IMR-90 (cell line): Measurements from ENCODE around the gene ADAMTS12. TPM values are rescaled to one million over a fixed set of nuclear protein-coding genes. Genes with fewer than 3 reads are reported as not detected.

Experiments used
- ATAC-seq: fragments of 200-7000 bp; cut with Tn5 transposase; 2 replicates; pipeline ENCODE4 v1.9.1; 2020; ENCODE audit warnings: low read depth, mild to moderate bottlenecking, moderate library complexity
- BruUV-seq: library from RNA; stranded (reverse); fragments of 400-500 nt; replicated peaks from 2 replicates; lab custom pipeline; 2021; lab: Mats Ljungman, UMichigan
- CTCF ChIA-PET: fragments of 300-600 bp; formaldehyde crosslinking; extraction: SDS; loops from one replicate; lab custom pipeline; 2021; ENCODE audit warnings: antibody characterized with exemption; lab: Yijun Ruan, JAX
- POLR2A ChIA-PET: fragments of 300-600 bp; sonication (Branson Sonifier 250); formaldehyde crosslinking; loops from one replicate; lab custom pipeline; 2022; ENCODE audit warnings: antibody characterized with exemption; ENCODE audit not compliant: unreplicated experiment; lab: Charles Lee
- DNase-seq: peaks from one replicate; pipeline ENCODE4 v3.0.0; 2013
- H2AFZ ChIP-seq: replicated peaks from 2 replicates; pipeline ENCODE3; 2013; ENCODE audit warnings: low read length, mild to moderate bottlenecking; ENCODE audit not compliant: poor library complexity
- H2AK5ac ChIP-seq: 2 replicates; pipeline ENCODE4 v1.6.1; 2013; ENCODE audit warnings: low read depth, low read length, inconsistent platforms
- H2AK9ac ChIP-seq: replicated peaks from 2 replicates; pipeline ENCODE3; 2013; ENCODE audit warnings: mild to moderate bottlenecking, low read depth, low read length, moderate library complexity; ENCODE audit not compliant: poor library complexity
- H2BK120ac ChIP-seq: 2 replicates; pipeline ENCODE4 v1.6.1; 2013; ENCODE audit warnings: low read depth, low read length, inconsistent platforms
- H2BK15ac ChIP-seq: 3 replicates; pipeline ENCODE4 v1.6.1; 2013; ENCODE audit warnings: low read depth, low read length, inconsistent platforms
- H2BK20ac ChIP-seq: 2 replicates; pipeline ENCODE4 v1.6.1; 2013; ENCODE audit warnings: low read depth, mild to moderate bottlenecking, inconsistent platforms, low read length, moderate library complexity
- H2BK5ac ChIP-seq: 2 replicates; pipeline ENCODE4 v1.6.1; 2013; ENCODE audit warnings: mild to moderate bottlenecking, low read depth, low read length, inconsistent platforms; ENCODE audit not compliant: poor library complexity, severe bottlenecking
- H3K14ac ChIP-seq: replicated peaks from 2 replicates; pipeline ENCODE4 v1.6.1; 2013; ENCODE audit warnings: low read depth, low read length, inconsistent platforms
- H3K18ac ChIP-seq: 2 replicates; pipeline ENCODE4 v1.6.1; 2013; ENCODE audit warnings: low read depth, low read length, control low read depth
- H3K23ac ChIP-seq: 2 replicates; pipeline ENCODE4 v1.6.1; 2013; ENCODE audit warnings: low read depth, low read length, inconsistent platforms
- H3K27ac ChIP-seq: 2 replicates; pipeline ENCODE4 v1.5.1; 2013; ENCODE audit warnings: mild to moderate bottlenecking, control low read depth, low read length; ENCODE audit not compliant: insufficient read depth
- H3K27me3 ChIP-seq: 2 replicates; pipeline ENCODE4 v1.6.1; 2013; ENCODE audit warnings: low read length; ENCODE audit not compliant: control insufficient read depth, insufficient read depth
- H3K36me3 ChIP-seq: 2 replicates; pipeline ENCODE4 v1.6.1; 2013; ENCODE audit warnings: low read length, mixed read lengths; ENCODE audit not compliant: control insufficient read depth, insufficient read depth
- H3K4ac ChIP-seq: 2 replicates; pipeline ENCODE4 v1.6.1; 2013; ENCODE audit warnings: low read depth, low read length, inconsistent platforms
- H3K4me1 ChIP-seq: 2 replicates; pipeline ENCODE4 v1.6.1; 2013; ENCODE audit warnings: low read length, mixed read lengths; ENCODE audit not compliant: control insufficient read depth, insufficient read depth
- H3K4me2 ChIP-seq: 2 replicates; pipeline ENCODE4 v1.6.1; 2013; ENCODE audit warnings: low read depth, mild to moderate bottlenecking, control low read depth, low read length, moderate library complexity
- H3K4me3 ChIP-seq: 2 replicates; pipeline ENCODE4 v1.5.1; 2013; ENCODE audit warnings: low read depth, mild to moderate bottlenecking, control low read depth, low read length, moderate library complexity; ENCODE audit not compliant: insufficient read depth
- H3K56ac ChIP-seq: 2 replicates; pipeline ENCODE4 v1.6.1; 2013; ENCODE audit warnings: low read length, inconsistent platforms; ENCODE audit not compliant: insufficient read depth; ENCODE audit errors: extremely low read depth
- H3K79me1 ChIP-seq, 2 experiments: 2 replicates each; pipeline ENCODE4 v1.6.1; 2013; ENCODE audit warnings: low read length in 2 of 2, inconsistent platforms in 1 of 2, low read depth in 1 of 2
- H3K9ac ChIP-seq: 2 replicates; pipeline ENCODE4 v1.6.1; 2013; ENCODE audit warnings: low read depth, low read length, control low read depth
- H3K9me1 ChIP-seq: 2 replicates; pipeline ENCODE4 v1.6.1; 2013; ENCODE audit warnings: low read length, inconsistent platforms; ENCODE audit not compliant: insufficient read depth
- H3K9me3 ChIP-seq: 2 replicates; pipeline ENCODE4 v1.6.1; 2013; ENCODE audit warnings: low read length; ENCODE audit not compliant: control insufficient read depth, insufficient read depth
- H4K20me1 ChIP-seq: 2 replicates; pipeline ENCODE4 v1.6.1; 2013; ENCODE audit warnings: low read length, inconsistent platforms; ENCODE audit not compliant: insufficient read depth
- H4K5ac ChIP-seq: 2 replicates; pipeline ENCODE4 v1.6.1; 2013; ENCODE audit warnings: mild to moderate bottlenecking, low read depth, low read length, control low read depth
- H4K8ac ChIP-seq, 2 experiments: 2 replicates each; pipeline ENCODE4 v1.6.1; 2013; ENCODE audit warnings: low read depth in 2 of 2, low read length in 2 of 2, control low read depth in 1 of 2, inconsistent platforms in 1 of 2
- H4K91ac ChIP-seq: 2 replicates; pipeline ENCODE4 v1.6.1; 2013; ENCODE audit warnings: low read depth, low read length, inconsistent platforms; ENCODE audit not compliant: insufficient read depth
- BHLHE40 ChIP-seq: fragments of 150-350 bp; IDR thresholded peaks from 2 replicates; pipeline ENCODE4 v1.6.1; 2016; ENCODE audit warnings: mild to moderate bottlenecking, low read depth, low read length
- CEBPB ChIP-seq: IDR thresholded peaks from 2 replicates; pipeline ENCODE4 v1.6.1; 2012; ENCODE audit warnings: low read depth, low read length, improper control_type of control experiment
- CHD1 ChIP-seq: IDR thresholded peaks from 2 replicates; pipeline ENCODE4 v1.6.1; 2012; ENCODE audit warnings: low read depth, low read length, improper control_type of control experiment
- CTCF ChIP-seq: conservative IDR thresholded peaks from 2 replicates; pipeline ENCODE4 v1.5.1; 2012; ENCODE audit warnings: mild to moderate bottlenecking, low read depth, low read length, improper control_type of control experiment
- ELK1 ChIP-seq: fragments of 150-350 bp; IDR thresholded peaks from 2 replicates; pipeline ENCODE4 v1.6.1; 2016; ENCODE audit warnings: low read depth, mild to moderate bottlenecking, low read length, moderate library complexity, borderline replicate concordance
- MAFK ChIP-seq: IDR thresholded peaks from 2 replicates; pipeline ENCODE4 v1.6.1; 2012; ENCODE audit warnings: low read depth, low read length, improper control_type of control experiment
- MAZ ChIP-seq: IDR thresholded peaks from 2 replicates; pipeline ENCODE4 v1.6.1; 2012; ENCODE audit warnings: low read depth, mild to moderate bottlenecking, low read length, improper control_type of control experiment, moderate library complexity, borderline replicate concordance
- MXI1 ChIP-seq: IDR thresholded peaks from 2 replicates; pipeline ENCODE4 v1.6.1; 2012; ENCODE audit warnings: low read depth, mild to moderate bottlenecking, low read length, moderate library complexity, borderline replicate concordance
- NFE2L2 ChIP-seq: fragments of 150-350 bp; IDR thresholded peaks from 2 replicates; pipeline ENCODE4 v1.6.1; 2016; ENCODE audit warnings: low read depth, mild to moderate bottlenecking, low read length
- POLR2A ChIP-seq: IDR thresholded peaks from 2 replicates; pipeline ENCODE4 v1.6.1; 2012; ENCODE audit warnings: mild to moderate bottlenecking, low read depth, low read length
- RAD21 ChIP-seq: IDR thresholded peaks from 2 replicates; pipeline ENCODE4 v1.6.1; 2012; ENCODE audit warnings: low read length, improper control_type of control experiment
- RCOR1 ChIP-seq: IDR thresholded peaks from 2 replicates; pipeline ENCODE4 v1.6.1; 2012; ENCODE audit warnings: mild to moderate bottlenecking, low read length, improper control_type of control experiment; ENCODE audit not compliant: insufficient replicate concordance
- RFX5 ChIP-seq: IDR thresholded peaks from 2 replicates; pipeline ENCODE4 v1.8.0; 2012; ENCODE audit warnings: low read depth, mild to moderate bottlenecking, low read length, moderate library complexity
- SMC3 ChIP-seq: fragments of 150-350 bp; IDR thresholded peaks from 2 replicates; pipeline ENCODE4 v1.6.1; 2016; ENCODE audit warnings: low read depth, mild to moderate bottlenecking, antibody characterized with exemption, low read length, moderate library complexity
- USF2 ChIP-seq: fragments of 150-350 bp; IDR thresholded peaks from 2 replicates; pipeline ENCODE4 v1.6.1; 2017; ENCODE audit warnings: mild to moderate bottlenecking, antibody characterized with exemption, low read length, low read depth
- WGBS, 2 experiments: methylation state at CpG; one replicate each; pipeline versions ENCODE4 v1.1.5 to v1.1.7; 2013; ENCODE audit warnings: missing lambda C conversion rate in 2 of 2; ENCODE audit not compliant: insufficient read length in 1 of 2; ENCODE audit errors: extremely low coverage in 2 of 2; 5-methylcytosine and 5-hydroxymethylcytosine counted together
- dilution Hi-C: fragments of 300-500 bp; cut with HindIII; formaldehyde crosslinking; loops from one replicate; pipeline ENCODE4 v1.14.3; 2018; ENCODE audit warnings: low sequenced_read_pairs; ENCODE audit not compliant: unreplicated experiment
- in situ Hi-C: fragments of 300-500 bp; cut with MboI; formaldehyde crosslinking; loops from 3 replicates; pipeline ENCODE4 v1.14.3; 2019; ENCODE audit warnings: low sequenced_read_pairs, inconsistent platforms, mixed read lengths
- intact Hi-C: fragments of 100-400 bp; cut with micrococcal nuclease; formaldehyde crosslinking; loops from 2 replicates; pipeline ENCODE4 v1.10.0; 2022
- polyA plus RNA-seq, 3 experiments: library from polyadenylated mRNA; depleted of rRNA; stranded (reverse); fragments of >200 nt; gene quantifications; 2 replicates each; pipeline ENCODE4 v1.2.3, GENCODE V29; 2012; ENCODE audit warnings: low replicate concordance in 1 of 3
- total RNA-seq: library from RNA; depleted of rRNA; stranded (reverse); fragments of >200 nt; gene quantifications from 2 replicates; pipeline ENCODE4 v1.2.3, GENCODE V29; 2012

ADAMTS12 gene
- total and polyA plus RNA-seq, 2 of the 4 experiments (the other 2 are of a cell fraction) = 27.3 to 51.3 TPM

- in situ Hi-C loops = no loop called here
- Histone ChIP-seq H3K27me3 (no peaks in the 10 kb centered on the region), H3K4ac (peak overlapping the region; percentile 39; the same call in 1 of the 2 replicates), H3K56ac (no peak overlapping the region), H4K5ac (no peak overlapping the region), H4K8ac (peak overlapping the region in 1 of 2 experiments; percentile 25; a peak in 1 of 4 replicates), H2BK5ac (no peak overlapping the region), H2BK20ac (peak overlapping the region; percentile 7; the same call in 1 of the 2 replicates), H3K4me2 (no peak overlapping the region; the same call in 1 of the 2 replicates), H2BK120ac (peak overlapping the region; percentile 21), H3K9me3 (no peaks in the 10 kb centered on the region), H3K79me1 (peaks cover 17 to 68% of the 10 kb centered on the region in 2 experiments), H3K36me3 (no peaks in the 10 kb centered on the region), H4K20me1 (no peaks in the 10 kb centered on the region; the same call in 1 of the 2 replicates), H4K91ac (peak overlapping the region; percentile 32; the same call in 1 of the 2 replicates), H2AK9ac (no peak overlapping the region), H3K4me1 (peaks cover 20% of the 10 kb centered on the region), H3K18ac (no peak overlapping the region), H2BK15ac (peak overlapping the region; percentile 70; the same call in 2 of the 3 replicates), H3K9ac (no peak overlapping the region), H2AFZ (no peak overlapping the region), H3K27ac (no peak overlapping the region), H3K23ac (peak overlapping the region; percentile 80; the same call in 1 of the 2 replicates), H3K9me1 (peaks cover 27% of the 10 kb centered on the region), H3K4me3 (no peak overlapping the region), H3K14ac (peak overlapping the region; percentile 70), H2AK5ac (peak overlapping the region; percentile 76; the same call in 1 of the 2 replicates)
- ChIA-PET CTCF (no interaction called here), POLR2A (no interaction called here)
- no peak for ATAC-seq
- BruUV-seq = no TSS peak
- no peak for DNase-seq
- 80% methylated on average over 1 of the region's 3 CpGs; no CpG with 5 or more reads in 1 of the 2 experiments for WGBS, 2 experiments
- no peak for TF ChIP-seq MXI1
- TF ChIP-seq MAZ = no peak
- TF ChIP-seq BHLHE40 = no peak
- TF ChIP-seq MAFK = no peak
- TF ChIP-seq ELK1 = no peak
- no peak for TF ChIP-seq USF2
- no peak for TF ChIP-seq CEBPB
- no peak for TF ChIP-seq NFE2L2
- no peak for TF ChIP-seq CTCF
- TF ChIP-seq RFX5 = no peak
- no peak for TF ChIP-seq SMC3
- no peak for TF ChIP-seq RCOR1
- TF ChIP-seq POLR2A = no peak
- TF ChIP-seq RAD21 = no peak
- TF ChIP-seq CHD1 = no peak
- dilution Hi-C loops = no loop called here
- intact Hi-C loops = loop anchor here (1.0 to 5.0 kb wide), 2 partner anchors 34 to 47 kb away; no protein-coding TSS in a partner anchor
Measured at GRCh38 chr5:33852837-33853236, 39.0 kb downstream of the ADAMTS12 start.
